GM18526 (cell line): Measurements from ENCODE around the gene GUCY2D.

Source experiments
- POLR2A ChIP-seq: IDR thresholded peaks from 3 replicates; pipeline ENCODE4 v1.6.1; 2011; ENCODE audit not compliant: insufficient read length; ENCODE audit errors: extremely low read depth

GUCY2D gene

GRCh38 chr17:8001976-8002720 lies at the start of gene GUCY2D:
Gene GUCY2D (plus strand): TSS chr17:8002615. CDS start chr17:8003048, 433 bp downstream.
- TF ChIP-seq POLR2A = no peak

GRCh38 chr17:7955414-7956227 lies 46.8 kb upstream of the GUCY2D start:
- TF ChIP-seq POLR2A = no peak

GRCh38 chr17:7956228-7956965 lies 46.0 kb upstream of the GUCY2D start:
- no peak for TF ChIP-seq POLR2A

GRCh38 chr17:7959503-7960253 lies 42.7 kb upstream of the GUCY2D start:
- no peak for TF ChIP-seq POLR2A

GRCh38 chr17:7961421-7961820 lies 41.0 kb upstream of the GUCY2D start:
- TF ChIP-seq POLR2A = no peak

- TF ChIP-seq POLR2A = no peak
Measured at GRCh38 chr17:7967751-7968150, 34.7 kb upstream of the GUCY2D start.

GRCh38 chr17:7969433-7969832 lies 33.0 kb upstream of the GUCY2D start:
- no peak for TF ChIP-seq POLR2A

GRCh38 chr17:7971651-7972050 lies 30.8 kb upstream of the GUCY2D start:
- TF ChIP-seq POLR2A = no peak

- no peak for TF ChIP-seq POLR2A
Measured at GRCh38 chr17:7972131-7972785, 30.2 kb upstream of the GUCY2D start.

GRCh38 chr17:7974638-7975131 lies 27.7 kb upstream of the GUCY2D start:
- TF ChIP-seq POLR2A = no peak

- no peak for TF ChIP-seq POLR2A
Measured at GRCh38 chr17:7977039-7977438, 25.4 kb upstream of the GUCY2D start.

GRCh38 chr17:7977805-7978204 lies 24.6 kb upstream of the GUCY2D start:
- no peak for TF ChIP-seq POLR2A

GRCh38 chr17:7982173-7982572 lies 20.2 kb upstream of the GUCY2D start:
- no peak for TF ChIP-seq POLR2A

GRCh38 chr17:7982666-7983065 lies 19.7 kb upstream of the GUCY2D start:
- no peak for TF ChIP-seq POLR2A

GRCh38 chr17:7984904-7985303 lies 17.5 kb upstream of the GUCY2D start:
- no peak for TF ChIP-seq POLR2A
